AG09319 (cell line): Measurements from ENCODE around the gene INSYN2A.

ENCODE experiments used
- DNase-seq: peaks from one replicate; pipeline ENCODE4 v3.0.0-alpha.2; 2010; ENCODE audit warnings: low read depth; ENCODE audit errors: extremely low read depth
- TF ChIP-seq, protein P1 (sequence below): IDR thresholded peaks from 2 replicates; pipeline ENCODE4 v1.5.1; 2011; ENCODE audit warnings: low read depth, mild to moderate bottlenecking, inconsistent platforms, low read length, moderate library complexity

INSYN2A gene, protein sequence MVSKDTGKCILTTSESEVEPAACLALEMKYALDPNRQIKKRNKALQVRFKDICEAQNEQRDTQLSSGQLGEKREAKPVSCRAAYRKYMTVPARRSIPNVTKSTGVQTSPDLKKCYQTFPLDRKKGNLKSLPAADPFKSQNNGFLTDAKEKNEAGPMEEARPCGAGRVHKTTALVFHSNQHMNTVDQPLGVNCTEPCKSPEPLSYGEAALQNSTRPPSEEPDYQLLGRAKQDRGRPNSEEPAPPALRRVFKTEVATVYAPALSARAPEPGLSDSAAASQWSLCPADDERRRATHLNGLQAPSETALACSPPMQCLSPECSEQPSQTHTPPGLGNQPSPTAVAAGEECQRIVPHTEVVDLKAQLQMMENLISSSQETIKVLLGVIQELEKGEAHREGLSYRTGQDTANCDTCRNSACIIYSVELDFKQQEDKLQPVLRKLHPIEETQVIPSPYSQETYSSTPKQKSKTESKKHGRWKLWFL

DNA sequence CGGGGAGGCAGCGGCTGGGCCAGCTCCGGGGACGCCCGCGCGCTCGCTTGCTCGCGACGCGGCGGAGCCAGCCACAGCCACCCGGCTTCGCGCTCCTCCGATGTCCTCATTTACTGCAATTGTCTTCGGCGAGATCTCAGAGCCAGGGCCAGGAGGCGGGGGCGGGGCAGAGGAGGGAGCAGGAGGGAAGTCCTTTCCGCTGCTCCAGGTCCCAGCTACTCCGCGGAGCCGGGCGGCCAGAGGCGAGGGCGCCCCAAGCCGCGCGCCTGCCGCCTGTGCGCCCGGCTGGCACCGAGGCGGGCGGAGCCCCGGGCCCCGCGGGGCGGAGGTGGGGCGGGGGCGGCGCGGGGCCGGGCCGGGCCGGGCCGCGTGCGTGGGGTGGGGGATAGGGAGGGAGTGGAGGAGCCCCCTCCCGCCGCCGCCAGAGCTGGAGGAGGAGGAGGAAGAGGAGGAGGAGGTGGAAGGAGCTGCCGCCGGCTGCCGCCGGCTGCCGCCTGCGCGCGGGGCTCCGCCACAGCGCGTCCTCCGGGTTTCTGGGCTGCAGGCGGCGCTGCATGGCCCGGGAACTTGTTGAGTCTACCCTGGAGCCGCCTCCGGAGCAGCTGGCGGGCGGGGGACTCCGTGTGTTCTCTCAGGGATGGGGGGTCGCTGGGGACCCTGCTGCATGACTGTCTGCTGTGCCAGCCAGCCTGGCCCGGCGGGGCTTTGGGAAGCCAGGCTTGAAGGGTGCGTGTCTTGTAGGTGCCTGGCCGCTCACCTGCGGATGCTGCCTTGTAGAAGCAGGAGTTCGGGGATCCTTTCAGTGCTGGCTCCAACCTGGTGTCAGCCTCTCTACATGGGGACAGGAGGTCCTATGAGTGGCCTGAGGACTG, at the start of gene INSYN2A:
Gene INSYN2A, minus strand, starts transcription at position 310 of the 872 bp plus-strand sequence. CDS start 20,196 bp downstream, outside the sequence.
- no peak for DNase-seq
- TF ChIP-seq, protein P1, sequence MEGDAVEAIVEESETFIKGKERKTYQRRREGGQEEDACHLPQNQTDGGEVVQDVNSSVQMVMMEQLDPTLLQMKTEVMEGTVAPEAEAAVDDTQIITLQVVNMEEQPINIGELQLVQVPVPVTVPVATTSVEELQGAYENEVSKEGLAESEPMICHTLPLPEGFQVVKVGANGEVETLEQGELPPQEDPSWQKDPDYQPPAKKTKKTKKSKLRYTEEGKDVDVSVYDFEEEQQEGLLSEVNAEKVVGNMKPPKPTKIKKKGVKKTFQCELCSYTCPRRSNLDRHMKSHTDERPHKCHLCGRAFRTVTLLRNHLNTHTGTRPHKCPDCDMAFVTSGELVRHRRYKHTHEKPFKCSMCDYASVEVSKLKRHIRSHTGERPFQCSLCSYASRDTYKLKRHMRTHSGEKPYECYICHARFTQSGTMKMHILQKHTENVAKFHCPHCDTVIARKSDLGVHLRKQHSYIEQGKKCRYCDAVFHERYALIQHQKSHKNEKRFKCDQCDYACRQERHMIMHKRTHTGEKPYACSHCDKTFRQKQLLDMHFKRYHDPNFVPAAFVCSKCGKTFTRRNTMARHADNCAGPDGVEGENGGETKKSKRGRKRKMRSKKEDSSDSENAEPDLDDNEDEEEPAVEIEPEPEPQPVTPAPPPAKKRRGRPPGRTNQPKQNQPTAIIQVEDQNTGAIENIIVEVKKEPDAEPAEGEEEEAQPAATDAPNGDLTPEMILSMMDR: peak; percentile 26

DNA sequence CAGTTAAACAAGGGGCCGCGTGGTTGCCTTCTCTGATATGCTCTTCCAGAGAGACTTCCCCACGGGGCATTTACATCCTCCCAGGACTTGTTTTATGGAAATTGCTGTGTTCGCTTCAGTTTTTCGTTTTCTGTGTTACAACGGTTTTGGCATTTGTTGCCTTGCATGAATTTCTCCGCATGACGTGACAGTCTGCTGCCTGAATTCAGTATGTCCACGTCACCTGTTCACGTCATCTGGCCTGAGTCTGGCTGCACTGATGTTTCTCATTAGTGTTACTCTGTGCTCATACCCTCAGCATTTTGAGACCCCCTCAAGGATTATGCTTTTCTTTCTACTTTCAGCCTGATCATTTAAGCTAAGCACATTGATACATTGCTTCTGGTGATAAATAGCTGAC, 49.1 kb upstream of the INSYN2A start:
- DNase-seq: no peak
- TF ChIP-seq, protein P1: no peak

DNA sequence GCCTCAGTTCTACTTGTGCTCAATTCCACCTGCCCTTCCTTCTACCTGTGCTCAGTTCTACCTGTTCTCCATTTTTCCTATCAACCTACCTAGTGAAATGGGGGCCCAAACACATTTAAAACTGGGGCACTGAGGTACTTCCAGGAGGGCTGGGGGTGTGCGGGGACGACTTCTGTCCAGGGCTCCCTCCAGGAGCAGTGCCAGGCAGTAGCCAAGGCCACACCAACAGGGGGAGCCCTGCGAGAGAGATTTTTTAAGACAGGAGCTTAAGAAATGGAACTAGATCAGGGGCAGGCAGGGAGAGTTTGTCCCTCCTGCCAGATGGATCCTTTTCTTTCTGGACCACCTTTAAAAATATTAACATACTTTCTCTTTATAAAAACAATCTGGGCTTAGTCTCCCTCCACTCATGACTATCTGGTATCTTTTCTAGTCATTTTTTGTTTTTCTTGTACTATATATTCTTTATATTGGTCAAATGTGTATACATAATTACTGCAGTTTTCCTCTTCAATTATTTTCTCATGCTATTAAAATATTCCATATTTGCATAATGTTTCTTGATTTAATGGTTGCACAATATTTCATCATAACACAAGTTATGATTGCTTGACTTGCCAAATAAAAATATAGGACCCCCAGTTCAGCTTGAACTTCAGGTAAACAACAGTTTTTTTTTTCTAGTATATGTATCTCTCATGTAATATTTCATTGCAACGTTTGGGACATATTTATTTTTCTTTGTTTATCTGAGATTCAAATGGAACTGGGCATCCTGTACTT, 47.3 kb upstream of the INSYN2A start:
- no peak for DNase-seq
- TF ChIP-seq, protein P1: peak; percentile 52

DNA sequence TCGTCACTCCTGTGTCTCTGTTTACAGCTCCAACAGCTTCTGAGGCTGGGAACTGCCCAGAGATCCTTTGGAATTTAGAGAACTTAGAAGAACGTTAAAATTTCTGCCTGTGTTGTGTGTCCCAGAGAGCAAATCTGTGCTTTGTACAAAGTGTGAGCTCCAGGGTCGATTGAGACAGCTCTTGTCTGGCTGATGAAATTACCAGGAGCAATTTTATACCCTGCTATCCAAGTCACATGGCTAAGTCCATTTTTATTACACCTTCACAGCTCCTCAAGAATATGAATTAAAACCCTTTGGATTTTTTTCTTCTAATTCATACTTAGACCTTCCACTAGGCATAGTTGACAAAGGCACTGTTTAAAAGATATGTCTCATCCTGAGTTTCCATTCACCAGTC, 46.5 kb upstream of the INSYN2A start:
- TF ChIP-seq, protein P1: no peak
- no peak for DNase-seq

DNA sequence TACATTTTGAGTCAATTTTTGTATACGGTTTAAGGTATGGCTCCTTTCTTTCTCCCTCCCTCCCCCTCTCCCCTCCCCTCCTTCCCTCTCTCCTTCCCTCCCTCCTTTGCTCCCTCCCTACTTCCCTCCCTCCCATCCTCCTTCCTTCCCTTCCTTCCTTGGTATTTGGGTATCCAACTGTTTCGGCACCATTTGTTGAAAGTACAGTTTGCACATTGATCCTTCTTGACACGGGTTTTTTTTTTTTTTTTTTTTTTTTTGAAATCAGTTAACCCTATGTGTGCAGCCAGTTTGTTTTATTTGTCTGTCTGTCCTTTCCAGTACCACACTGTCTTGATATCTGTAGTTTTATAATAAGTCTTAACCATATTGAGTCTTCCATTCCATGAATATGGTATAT, 39.9 kb upstream of the INSYN2A start:
- no peak for DNase-seq
- TF ChIP-seq, protein P1: no peak

DNA sequence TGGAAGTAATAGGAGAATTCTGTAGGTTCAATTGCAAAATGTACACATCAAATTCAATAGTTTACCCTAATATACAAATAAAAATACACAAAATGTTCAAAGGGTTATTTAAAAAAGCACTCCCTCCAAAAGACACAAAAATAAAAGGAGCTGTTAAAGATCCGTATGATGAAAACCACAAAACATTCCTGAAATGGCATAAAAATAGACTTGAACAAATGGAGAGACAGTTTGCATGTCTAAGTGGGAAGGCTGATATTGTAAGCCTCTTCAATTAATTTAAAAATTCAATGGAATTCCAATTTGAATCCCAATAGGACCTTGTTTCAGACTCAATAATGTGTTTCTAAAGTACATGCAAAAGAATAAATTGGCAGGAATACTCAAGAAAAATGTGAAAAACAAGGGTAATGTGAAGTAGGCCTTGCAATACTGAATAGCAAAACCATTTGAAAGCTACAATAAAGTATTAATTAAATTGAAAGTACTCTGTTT, 38.0 kb upstream of the INSYN2A start:
- TF ChIP-seq, protein P1: no peak
- no peak for DNase-seq
